AG04449 (cell line): ENCODE measurements around the gene ARPIN.
A peak's percentile ranks its signal among the peaks of the same experiment; 100 is the strongest.
"Not testable (repeated sequence)": the region's sequence is repeated elsewhere in the genome, so short reads cannot be mapped to it uniquely, and the experiment has no call there.

Experiments
- CTCF ChIA-PET: fragments of 350-600 bp; formaldehyde crosslinking; extraction: SDS; loops from one replicate; lab custom pipeline; 2021; ENCODE audit warnings: antibody characterized with exemption; lab: Yijun Ruan, JAX
- POLR2A ChIA-PET: fragments of 400-600, 350-600 bp; formaldehyde crosslinking; extraction: SDS; loops from one replicate; lab custom pipeline; 2020; ENCODE audit warnings: antibody characterized with exemption, inconsistent platforms; lab: Yijun Ruan, JAX
- DNase-seq: peaks from one replicate; pipeline ENCODE4 v3.0.0-alpha.2; 2010; ENCODE audit warnings: low read depth, low spot score
- H3K4me3 ChIP-seq: 2 replicates; pipeline ENCODE4 v1.5.1; 2011; ENCODE audit warnings: low read depth, mild to moderate bottlenecking, control low read depth, low read length
- TF ChIP-seq, protein P1 (sequence below): IDR thresholded peaks from one replicate; pipeline ENCODE4 v1.5.1; 2011; ENCODE audit warnings: mild to moderate bottlenecking, moderate library complexity, low read length, control low read depth, inconsistent platforms; ENCODE audit not compliant: insufficient read depth; ENCODE audit errors: missing control alignments

Gene ARPIN

DNA sequence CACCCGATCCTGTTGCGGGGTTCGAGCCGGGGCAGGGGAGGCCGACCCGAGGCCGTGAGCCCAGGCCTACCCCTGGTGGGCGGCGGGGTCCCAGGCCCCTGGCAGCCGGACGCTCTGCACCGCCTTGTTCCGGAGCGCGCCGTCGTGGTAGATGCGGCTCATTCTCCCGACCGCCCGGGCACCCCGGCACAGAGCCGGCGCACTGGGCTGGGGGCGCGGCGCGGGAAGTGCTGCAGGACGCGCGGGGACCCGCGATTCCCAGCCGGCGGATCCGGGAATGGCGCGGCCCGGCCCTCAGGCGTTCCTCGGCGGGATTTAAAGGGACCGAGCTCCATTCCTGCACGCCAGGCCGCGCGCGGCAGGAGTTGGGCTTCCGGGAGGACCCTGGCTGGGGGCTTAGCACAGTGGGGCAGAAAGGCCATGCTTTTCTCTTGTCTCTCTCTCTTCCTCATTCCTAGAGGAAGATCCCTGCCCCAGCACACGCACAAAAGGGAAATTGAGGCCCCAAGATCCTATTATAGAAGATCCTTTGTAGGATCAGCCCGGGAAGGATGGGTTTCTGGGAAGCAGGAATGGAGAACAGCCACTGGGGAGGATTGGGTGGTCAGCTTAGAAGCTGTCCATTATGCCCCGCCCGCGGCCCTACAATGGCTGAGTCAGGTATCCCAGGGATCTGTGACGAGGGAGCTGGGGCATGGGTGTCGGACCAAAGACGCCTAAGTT lies at the start of gene ARPIN:
TSS of gene ARPIN (minus strand) at position 279 of the 723 bp plus-strand sequence. CDS start at position 162, 117 bp downstream.
- TF ChIP-seq, protein P1, sequence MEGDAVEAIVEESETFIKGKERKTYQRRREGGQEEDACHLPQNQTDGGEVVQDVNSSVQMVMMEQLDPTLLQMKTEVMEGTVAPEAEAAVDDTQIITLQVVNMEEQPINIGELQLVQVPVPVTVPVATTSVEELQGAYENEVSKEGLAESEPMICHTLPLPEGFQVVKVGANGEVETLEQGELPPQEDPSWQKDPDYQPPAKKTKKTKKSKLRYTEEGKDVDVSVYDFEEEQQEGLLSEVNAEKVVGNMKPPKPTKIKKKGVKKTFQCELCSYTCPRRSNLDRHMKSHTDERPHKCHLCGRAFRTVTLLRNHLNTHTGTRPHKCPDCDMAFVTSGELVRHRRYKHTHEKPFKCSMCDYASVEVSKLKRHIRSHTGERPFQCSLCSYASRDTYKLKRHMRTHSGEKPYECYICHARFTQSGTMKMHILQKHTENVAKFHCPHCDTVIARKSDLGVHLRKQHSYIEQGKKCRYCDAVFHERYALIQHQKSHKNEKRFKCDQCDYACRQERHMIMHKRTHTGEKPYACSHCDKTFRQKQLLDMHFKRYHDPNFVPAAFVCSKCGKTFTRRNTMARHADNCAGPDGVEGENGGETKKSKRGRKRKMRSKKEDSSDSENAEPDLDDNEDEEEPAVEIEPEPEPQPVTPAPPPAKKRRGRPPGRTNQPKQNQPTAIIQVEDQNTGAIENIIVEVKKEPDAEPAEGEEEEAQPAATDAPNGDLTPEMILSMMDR = no peak
- DNase-seq = no peak
- CTCF ChIA-PET = interaction anchor here (0.7 to 2.8 kb wide), 8 partner anchors 19 to 172 kb away, joined by 3 to 15 read pairs (median 6); no protein-coding TSS in a partner anchor
- peak within 1 kb of the TSS; percentile 71 for H3K4me3 ChIP-seq
- POLR2A ChIA-PET = interaction anchor here (1.1 to 1.6 kb wide), 2 partner anchors 15 to 19 kb away, joined by 3 to 7 read pairs; partner anchors contain the start of gene AP3S2

DNA sequence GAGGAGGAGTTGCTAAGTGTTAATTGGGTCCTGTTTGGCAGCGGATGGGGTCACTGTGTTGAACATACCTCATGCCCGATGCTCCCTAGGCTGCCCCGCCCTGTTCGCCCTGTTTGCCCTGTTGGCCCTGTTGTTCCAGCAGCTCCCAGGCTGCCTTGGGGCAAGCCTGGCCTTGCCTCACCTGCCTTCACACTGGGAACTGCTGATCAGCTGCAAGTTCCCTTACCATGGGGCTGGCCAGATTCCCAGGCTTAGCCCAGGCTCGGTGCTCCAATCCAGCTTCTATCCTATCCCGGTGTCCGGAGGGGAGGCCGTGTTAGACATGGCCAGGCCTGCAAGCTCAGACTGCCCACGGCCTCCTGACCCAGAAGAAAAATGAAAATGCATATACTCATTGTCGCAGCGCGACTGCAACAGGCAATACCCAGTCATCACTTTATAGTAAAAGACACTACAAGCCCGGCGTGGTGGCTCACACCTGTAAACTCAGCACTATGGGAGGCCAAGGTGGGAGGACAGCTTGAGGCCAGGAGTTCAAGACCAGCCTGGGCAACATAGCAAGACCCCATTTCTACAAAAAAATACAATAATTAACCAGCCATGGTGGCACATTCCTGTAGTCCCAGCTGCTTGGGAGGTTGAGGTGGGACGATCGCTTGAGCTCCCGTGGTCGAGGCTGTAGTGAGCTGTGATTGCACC lies 45.5 kb upstream of the ARPIN start:
- TF ChIP-seq, protein P1 = no peak
- POLR2A ChIA-PET = no interaction called here
- DNase-seq = no peak
- H3K4me3 ChIP-seq = no peak overlapping the region
- CTCF ChIA-PET = no interaction called here

DNA sequence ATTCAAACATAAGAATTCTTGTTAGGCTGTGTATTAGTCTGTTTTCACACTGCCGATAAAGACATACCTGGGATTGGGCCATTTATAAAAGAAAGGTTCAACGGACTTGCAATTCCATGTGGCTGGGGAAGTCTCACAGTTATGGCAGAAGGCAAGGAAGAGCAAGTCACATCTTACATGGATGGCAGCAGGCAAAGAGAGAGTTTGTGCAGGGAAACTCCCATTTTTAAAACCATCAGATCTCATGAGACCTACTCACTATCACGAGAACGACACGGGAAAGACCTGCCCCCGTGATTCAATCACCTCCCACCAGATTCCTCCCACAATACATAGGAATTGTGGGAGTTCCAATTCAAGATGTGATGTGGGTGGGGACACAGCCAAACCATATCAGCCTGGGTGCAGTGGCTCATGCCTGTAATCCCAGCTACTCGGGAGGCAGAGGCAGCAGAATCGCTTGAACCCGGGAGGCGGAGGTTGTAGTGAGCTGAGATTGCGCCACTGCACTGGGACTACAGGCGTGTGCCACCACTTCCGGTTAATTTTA lies 42.8 kb upstream of the ARPIN start:
- H3K4me3 ChIP-seq, POLR2A ChIA-PET, DNase-seq, CTCF ChIA-PET: not testable (repeated sequence)

DNA sequence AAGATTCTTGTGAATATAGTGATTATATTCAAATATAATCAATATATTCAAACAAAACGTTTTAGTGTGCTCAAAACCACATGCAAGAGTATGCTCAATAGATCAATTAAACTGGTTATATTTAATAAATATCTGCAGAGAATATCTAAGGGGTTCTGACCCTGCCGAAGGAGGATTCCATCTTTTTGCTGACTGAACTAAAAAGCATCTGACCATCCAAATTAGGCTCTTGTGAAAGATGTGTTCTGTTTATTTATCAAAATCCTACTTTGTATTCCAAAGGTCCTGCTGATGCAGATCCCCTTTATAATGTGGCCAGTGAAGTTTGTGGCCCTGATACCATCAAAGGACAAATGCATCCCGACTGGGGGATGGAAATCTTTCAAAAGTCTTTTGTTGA lies 41.8 kb upstream of the ARPIN start:
- ChIA-PET CTCF (no interaction called here), POLR2A (no interaction called here)
- DNase-seq = no peak
- no peak overlapping the region for H3K4me3 ChIP-seq
- TF ChIP-seq, protein P1 = no peak

DNA sequence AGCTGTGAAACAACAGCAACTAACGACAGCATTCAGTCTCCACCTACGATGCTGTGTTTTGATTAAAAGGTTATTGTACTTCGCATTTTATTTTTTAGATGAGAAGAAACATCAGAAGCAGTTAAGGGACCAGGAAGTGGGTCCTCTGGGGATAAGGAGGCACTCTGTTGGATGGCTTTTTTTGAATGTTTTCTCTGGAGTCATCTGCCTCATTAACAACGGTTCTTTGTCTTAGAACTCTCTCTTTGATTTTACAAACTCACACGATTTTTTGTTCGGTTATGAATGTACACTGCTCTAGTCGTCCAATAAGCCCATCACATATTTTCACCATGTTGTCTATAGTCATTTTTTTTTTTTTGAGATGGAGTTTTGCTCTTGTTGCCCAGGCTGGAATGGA lies 36.0 kb upstream of the ARPIN start:
- DNase-seq = no peak
- ChIA-PET CTCF (interaction anchor here (1.2 kb wide), 1 partner anchor 22 kb away, joined by 3 read pairs; no protein-coding TSS in a partner anchor), POLR2A (no interaction called here)
- no peak overlapping the region for H3K4me3 ChIP-seq
- TF ChIP-seq, protein P1 = no peak

DNA sequence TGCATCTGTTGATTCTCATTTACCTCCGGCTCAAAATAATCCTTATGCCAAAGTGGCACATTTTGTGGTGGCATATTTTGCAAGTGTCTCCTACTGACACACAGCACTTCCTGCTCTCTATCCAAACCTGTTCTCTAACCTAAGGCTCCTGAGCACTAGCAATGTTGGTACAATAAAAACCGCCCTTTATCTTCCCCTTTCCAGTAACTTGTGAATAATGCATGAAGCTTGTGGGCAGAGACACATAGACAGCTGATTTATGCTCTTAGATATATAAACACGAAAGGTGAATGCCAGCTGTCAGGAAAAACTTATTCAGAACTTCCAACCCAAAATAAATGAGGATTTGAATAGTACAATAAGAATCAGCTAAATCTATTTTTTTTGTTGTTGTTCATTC lies 34.6 kb upstream of the ARPIN start:
- TF ChIP-seq, protein P1 = no peak
- no peak overlapping the region for H3K4me3 ChIP-seq
- ChIA-PET CTCF (interaction anchor here (0.9 to 1.0 kb wide), 2 partner anchors 22 to 24 kb away, joined by 3 to 4 read pairs; no protein-coding TSS in a partner anchor), POLR2A (no interaction called here)
- no peak for DNase-seq
